GM18511 (cell line): ENCODE measurements around the gene EPN2.

ENCODE experiments used
- ATAC-seq: cut with Tn5 transposase; IDR thresholded peaks from one replicate; pipeline ENCODE4 v1.9.1; 2021; ENCODE audit warnings: mild to moderate bottlenecking, moderate library complexity; ENCODE audit not compliant: unreplicated experiment

The EPN2 gene

GRCh38 chr17:19363114-19363438 lies 125.9 kb downstream of the EPN2 start:
- ATAC-seq: no peak

- no peak for ATAC-seq
Observed at GRCh38 chr17:19363460-19364035, 126.4 kb downstream of the EPN2 start.

GRCh38 chr17:19364699-19365498 lies 127.7 kb downstream of the EPN2 start:
- ATAC-seq: no peak

- ATAC-seq: no peak
Observed at GRCh38 chr17:19365499-19365817, 128.3 kb downstream of the EPN2 start.

GRCh38 chr17:19365833-19366636 lies 128.9 kb downstream of the EPN2 start:
- ATAC-seq: no peak

GRCh38 chr17:19366637-19366972 lies 129.4 kb downstream of the EPN2 start:
- ATAC-seq: no peak

GRCh38 chr17:19368229-19368628 lies 131.1 kb downstream of the EPN2 start:
- no peak for ATAC-seq

GRCh38 chr17:19369107-19369778 lies 132.1 kb downstream of the EPN2 start:
- no peak for ATAC-seq

GRCh38 chr17:19369846-19370492 lies 132.8 kb downstream of the EPN2 start:
- no peak for ATAC-seq

GRCh38 chr17:19370493-19370960 lies 133.4 kb downstream of the EPN2 start:
- no peak for ATAC-seq

GRCh38 chr17:19371259-19372010 lies 134.3 kb downstream of the EPN2 start:
- no peak for ATAC-seq

GRCh38 chr17:19372011-19372370 lies 134.8 kb downstream of the EPN2 start:
- no peak for ATAC-seq

GRCh38 chr17:19372439-19372838 lies 135.3 kb downstream of the EPN2 start:
- ATAC-seq: no peak

GRCh38 chr17:19372866-19373504 lies 135.8 kb downstream of the EPN2 start:
- ATAC-seq: no peak

GRCh38 chr17:19374136-19374535 lies 137.0 kb downstream of the EPN2 start:
- ATAC-seq: no peak

GRCh38 chr17:19375732-19376131 lies 138.6 kb downstream of the EPN2 start:
- ATAC-seq: no peak

GRCh38 chr17:19376811-19377210 lies 139.6 kb downstream of the EPN2 start:
- ATAC-seq: no peak

GRCh38 chr17:19377602-19378415 lies 140.6 kb downstream of the EPN2 start:
- peak; percentile 92 for ATAC-seq
